ENCODE results near the gene PDLIM7. TPM values are rescaled to one million over a fixed set of nuclear protein-coding genes. Genes with fewer than 3 reads are reported as not detected.

Gene PDLIM7
- total RNA-seq, 3 donors from 2014 or later, result 18.0 to 22.1 (median 19.0) TPM

GRCh38 chr5:177457852-177458681 is 39.3 kb downstream of the PDLIM7 start:
- Mint-ChIP-seq H3K4me1 (ENCODE audit: low read depth) (peaks cover 28% of the 10 kb centered on the region), H3K4me3 (no peak overlapping the region), H3K36me3 (ENCODE audit: insufficient read depth) (no peaks in the 10 kb centered on the region), H3K27me3 (ENCODE audit: low read depth) (no peaks in the 10 kb centered on the region), H3K9me3 (no peaks in the 10 kb centered on the region)
- DNase-seq (no peak), ATAC-seq (no peak)

- H3K27me3 Mint-ChIP-seq (ENCODE audit: low read depth), result no peaks in the 10 kb centered on the region
- DNase-seq (no peak), ATAC-seq (peak; percentile 23)
Measured at GRCh38 chr5:177456976-177457851, 40.2 kb downstream of the PDLIM7 start.

GRCh38 chr5:177456591-177456964 is 40.8 kb downstream of the PDLIM7 start:
- Mint-ChIP-seq H3K9me3 (no peaks in the 10 kb centered on the region), H3K4me3 (no peak overlapping the region), H3K4me1 (ENCODE audit: low read depth) (peaks cover 29% of the 10 kb centered on the region), H3K27me3 (ENCODE audit: low read depth) (no peaks in the 10 kb centered on the region), H3K36me3 (ENCODE audit: insufficient read depth) (no peaks in the 10 kb centered on the region)
- no peak for ATAC-seq
- DNase-seq, result no peak

More at GRCh38 chr5:177456976-177457851, 40.2 kb downstream of the PDLIM7 start:
- Mint-ChIP-seq H3K4me3 (peak overlapping the region; percentile 38), H3K9me3 (no peaks in the 10 kb centered on the region), H3K4me1 (ENCODE audit: low read depth) (peaks cover 26% of the 10 kb centered on the region), H3K36me3 (ENCODE audit: insufficient read depth) (no peaks in the 10 kb centered on the region)

- H3K36me3 Mint-ChIP-seq (ENCODE audit: insufficient read depth), result no peaks in the 10 kb centered on the region
Measured at GRCh38 chr5:177455661-177456590, 41.5 kb downstream of the PDLIM7 start.

GRCh38 chr5:177455036-177455660 is 42.3 kb downstream of the PDLIM7 start:
- H3K4me3 Mint-ChIP-seq, result peak overlapping the region; percentile 70
- ATAC-seq, result peak; percentile 65 to 66
- no peaks in the 10 kb centered on the region for H3K9me3 Mint-ChIP-seq
- H3K36me3 Mint-ChIP-seq (ENCODE audit: insufficient read depth), result no peaks in the 10 kb centered on the region
- DNase-seq, result peak; percentile 90
- H3K4me1 Mint-ChIP-seq (ENCODE audit: low read depth), result peaks cover 26% of the 10 kb centered on the region
- no peaks in the 10 kb centered on the region for H3K27me3 Mint-ChIP-seq (ENCODE audit: low read depth)

More at GRCh38 chr5:177455661-177456590, 41.5 kb downstream of the PDLIM7 start:
- peak; percentile 18 to 29 for ATAC-seq
- Mint-ChIP-seq H3K27me3 (ENCODE audit: low read depth) (no peaks in the 10 kb centered on the region), H3K9me3 (no peaks in the 10 kb centered on the region), H3K4me3 (peak overlapping the region; percentile 83), H3K4me1 (ENCODE audit: low read depth) (peaks cover 26% of the 10 kb centered on the region)
- peak; percentile 96 for DNase-seq

- Mint-ChIP-seq H3K4me3 (peak overlapping the region; percentile 80), H3K9me3 (no peaks in the 10 kb centered on the region), H3K27me3 (ENCODE audit: low read depth) (no peaks in the 10 kb centered on the region), H3K36me3 (ENCODE audit: insufficient read depth) (no peaks in the 10 kb centered on the region), H3K4me1 (ENCODE audit: low read depth) (peaks cover 26% of the 10 kb centered on the region)
- DNase-seq, result peak; percentile 95
- ATAC-seq, result peak; percentile 53 to 60
Measured at GRCh38 chr5:177454397-177455035, 42.9 kb downstream of the PDLIM7 start.

GRCh38 chr5:177453852-177454396 is 43.5 kb downstream of the PDLIM7 start:
- no peaks in the 10 kb centered on the region for H3K36me3 Mint-ChIP-seq (ENCODE audit: insufficient read depth)
- no peaks in the 10 kb centered on the region for H3K27me3 Mint-ChIP-seq (ENCODE audit: low read depth)
- H3K4me3 Mint-ChIP-seq, result peak overlapping the region; percentile 80
- ATAC-seq (peak in 1 of 2 donors; percentile 2), DNase-seq (no peak)
- no peaks in the 10 kb centered on the region for H3K9me3 Mint-ChIP-seq
- H3K4me1 Mint-ChIP-seq (ENCODE audit: low read depth), result peaks cover 26% of the 10 kb centered on the region

GRCh38 chr5:177452688-177453638 is 44.4 kb downstream of the PDLIM7 start:
- Mint-ChIP-seq H3K4me3 (peak overlapping the region; percentile 51), H3K4me1 (ENCODE audit: low read depth) (peaks cover 35% of the 10 kb centered on the region), H3K9me3 (no peaks in the 10 kb centered on the region), H3K27me3 (ENCODE audit: low read depth) (no peaks in the 10 kb centered on the region), H3K36me3 (ENCODE audit: insufficient read depth) (no peaks in the 10 kb centered on the region)
- ATAC-seq (no peak), DNase-seq (no peak)

GRCh38 chr5:177450667-177451424 is 46.6 kb downstream of the PDLIM7 start:
- DNase-seq (no peak), ATAC-seq (no peak)
- peaks cover 35% of the 10 kb centered on the region for H3K4me1 Mint-ChIP-seq (ENCODE audit: low read depth)
- H3K4me3 Mint-ChIP-seq, result no peak overlapping the region
- H3K27me3 Mint-ChIP-seq (ENCODE audit: low read depth), result no peaks in the 10 kb centered on the region
- no peaks in the 10 kb centered on the region for H3K9me3 Mint-ChIP-seq
- no peaks in the 10 kb centered on the region for H3K36me3 Mint-ChIP-seq (ENCODE audit: insufficient read depth)

GRCh38 chr5:177449140-177450061 is 48.0 kb downstream of the PDLIM7 start:
- Mint-ChIP-seq H3K36me3 (ENCODE audit: insufficient read depth) (no peaks in the 10 kb centered on the region), H3K4me3 (no peak overlapping the region), H3K27me3 (ENCODE audit: low read depth) (no peaks in the 10 kb centered on the region), H3K9me3 (no peaks in the 10 kb centered on the region), H3K4me1 (ENCODE audit: low read depth) (peaks cover 50% of the 10 kb centered on the region)
- DNase-seq, result no peak
- no peak for ATAC-seq

All from activated T-cell treated with anti-CD3 and anti-CD28 coated beads, Interleukin-2, amount 50 U/mL, for 4 hours (primary cell).